Activated effector memory CD4-positive, alpha-beta T cell treated with Interleukin-2 at 50 U/mL for 16 hours (primary cell): ENCODE data around the gene TRPM5.

Experiments used
- DNase-seq: peaks from one replicate; pipeline ENCODE4 v3.0.0-alpha.2; 2020

Gene TRPM5

DNA sequence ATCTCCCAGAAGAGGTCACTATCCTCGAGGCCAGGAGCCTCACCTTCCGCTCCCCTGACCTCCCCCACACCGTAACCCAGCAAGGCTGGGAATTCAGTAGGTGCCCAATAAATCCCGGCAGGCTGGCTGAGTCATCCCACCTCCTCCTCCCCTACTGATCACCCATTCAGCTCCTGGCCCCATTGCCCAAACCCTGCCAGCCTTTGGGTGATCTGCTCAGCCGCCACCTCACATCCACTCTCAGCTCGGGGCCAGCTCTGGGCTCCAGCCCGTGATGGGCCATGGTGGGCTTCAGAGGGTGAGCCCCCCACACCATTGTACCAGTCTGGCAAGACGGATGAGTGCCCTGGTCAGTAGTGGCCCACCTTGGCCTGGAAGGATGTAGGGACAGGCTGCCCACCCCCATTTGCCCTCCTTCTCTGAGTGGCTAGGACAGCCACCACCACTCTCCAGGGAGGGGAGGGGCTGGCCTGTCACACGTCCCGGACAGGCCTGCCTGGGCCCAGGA is 8.2 kb downstream of the TRPM5 start:
- no peak for DNase-seq

DNA sequence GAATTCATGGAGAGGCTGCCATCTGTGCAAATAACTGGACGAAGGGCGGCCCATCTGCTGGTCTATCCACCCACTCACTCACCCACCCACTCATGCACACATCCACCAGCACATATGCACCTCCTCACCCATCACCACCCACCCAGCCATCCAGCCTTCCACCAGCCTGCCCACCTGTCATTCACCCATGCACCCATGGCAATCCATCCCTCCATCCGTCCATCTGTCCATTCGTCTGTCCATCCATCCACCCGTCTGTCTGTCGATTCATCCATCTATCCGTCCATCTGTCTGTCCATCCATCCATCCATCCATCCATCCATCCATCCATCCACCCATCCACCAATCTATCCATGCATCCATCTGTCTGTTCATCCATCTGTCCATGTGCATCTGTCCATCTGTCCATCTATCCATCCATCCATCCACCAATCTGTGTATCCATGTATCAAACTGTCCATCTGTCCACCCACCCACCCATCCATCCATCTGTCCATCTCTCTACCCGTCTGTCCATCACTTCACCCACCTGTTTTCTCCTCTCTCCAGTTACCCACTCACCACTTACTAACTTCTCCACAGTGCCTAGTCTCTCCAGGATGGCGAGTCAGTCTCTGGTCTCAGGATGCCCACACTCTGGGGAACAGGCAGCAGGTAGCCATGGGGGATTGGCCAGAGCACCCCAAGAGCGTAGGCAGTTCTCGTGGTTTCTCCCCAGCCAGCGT is 8.9 kb downstream of the TRPM5 start:
- no peak for DNase-seq

DNA sequence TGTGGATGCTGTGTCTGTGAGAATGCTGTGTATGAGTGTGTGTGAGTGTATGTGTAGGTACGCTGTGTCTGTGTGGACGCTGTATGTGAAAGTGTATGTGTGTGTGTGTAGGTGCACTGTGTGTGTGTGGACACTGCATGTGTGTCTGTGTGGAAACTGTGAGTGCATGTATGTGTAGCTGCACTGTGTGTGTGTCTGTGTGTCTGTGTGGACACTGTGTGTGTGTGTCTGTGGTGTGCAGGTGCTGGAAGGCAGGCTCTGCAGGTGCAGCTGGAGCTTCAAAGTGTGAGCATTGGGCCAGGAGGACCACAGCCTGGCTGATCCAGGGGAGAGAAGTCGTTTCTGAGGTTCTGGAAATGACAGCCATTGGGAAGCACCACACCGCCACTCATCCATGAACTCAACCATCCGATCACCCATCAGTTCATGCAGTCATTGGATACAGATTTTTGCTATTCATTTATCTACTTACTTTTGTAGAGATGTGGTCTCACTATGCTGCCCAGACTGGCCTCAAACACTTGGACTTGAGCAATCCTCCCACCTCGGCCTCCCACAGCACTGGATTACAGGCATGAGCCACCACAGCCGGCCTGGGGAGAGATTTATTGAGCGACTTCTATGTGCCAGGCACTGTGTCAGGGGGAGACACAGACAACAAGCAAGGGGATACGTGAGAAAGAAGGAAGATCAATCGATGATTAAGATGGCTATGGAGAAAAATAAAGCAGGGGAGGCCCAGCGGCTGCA is 9.6 kb downstream of the TRPM5 start:
- no peak for DNase-seq

DNA sequence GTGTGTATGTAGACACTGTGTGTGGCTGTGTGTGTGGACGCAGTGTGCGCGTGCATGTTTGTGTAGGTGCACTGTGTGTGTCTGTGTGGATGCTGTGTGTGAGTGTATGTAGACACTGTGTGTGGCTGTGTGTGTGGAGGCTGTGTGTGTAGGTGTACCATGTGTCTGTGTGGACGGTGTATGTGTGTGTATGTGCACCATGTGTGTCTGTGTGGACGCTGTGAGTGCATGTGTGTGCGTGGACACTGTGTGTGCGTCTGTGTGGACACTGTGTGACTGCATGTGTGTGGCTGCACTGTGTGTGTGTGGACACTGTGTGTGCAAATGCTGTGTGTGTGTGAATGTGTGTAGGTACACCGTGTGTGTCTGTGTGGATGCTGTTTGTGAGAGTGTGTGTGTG is 10.3 kb downstream of the TRPM5 start:
- DNase-seq: no peak

DNA sequence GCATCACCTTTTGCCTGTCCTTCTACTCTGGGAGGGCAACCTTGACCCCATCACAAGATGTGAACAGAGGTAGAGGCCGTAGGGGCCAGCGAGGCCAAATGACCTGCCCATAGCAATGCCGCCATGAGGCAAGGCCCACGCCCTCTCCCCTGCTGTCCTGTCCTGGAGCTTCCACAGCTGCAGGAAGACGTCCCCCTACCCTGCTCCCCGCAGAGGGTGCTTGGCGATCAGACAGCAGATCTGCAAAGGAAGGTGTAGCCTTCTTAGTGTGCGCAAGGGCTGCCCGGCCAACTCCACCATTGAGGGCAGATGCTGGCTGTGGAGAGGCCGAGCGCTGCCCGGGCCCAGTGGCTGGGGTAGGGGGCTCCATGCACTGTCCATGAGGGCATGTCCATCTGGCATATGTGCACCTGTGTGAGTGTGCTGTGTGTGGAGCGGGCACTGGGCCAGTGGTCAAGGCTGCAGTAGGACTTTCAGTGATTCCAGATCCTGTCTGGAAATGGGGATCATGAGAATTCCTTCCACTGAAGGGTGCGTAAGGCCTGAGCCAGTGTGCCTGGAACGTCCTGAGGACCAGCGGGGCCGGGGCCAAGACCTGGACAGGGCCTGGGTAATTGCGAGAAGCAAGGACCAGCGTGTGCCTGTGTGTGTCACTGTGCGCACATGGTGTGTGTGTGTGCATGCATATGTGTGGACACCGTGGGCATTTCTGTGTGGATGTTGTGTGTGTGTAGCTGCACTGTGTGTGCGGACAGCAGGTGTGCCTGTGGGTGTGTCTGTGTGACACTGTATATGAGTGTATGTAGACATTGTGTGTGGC is 11.0 kb downstream of the TRPM5 start:
- DNase-seq: no peak

DNA sequence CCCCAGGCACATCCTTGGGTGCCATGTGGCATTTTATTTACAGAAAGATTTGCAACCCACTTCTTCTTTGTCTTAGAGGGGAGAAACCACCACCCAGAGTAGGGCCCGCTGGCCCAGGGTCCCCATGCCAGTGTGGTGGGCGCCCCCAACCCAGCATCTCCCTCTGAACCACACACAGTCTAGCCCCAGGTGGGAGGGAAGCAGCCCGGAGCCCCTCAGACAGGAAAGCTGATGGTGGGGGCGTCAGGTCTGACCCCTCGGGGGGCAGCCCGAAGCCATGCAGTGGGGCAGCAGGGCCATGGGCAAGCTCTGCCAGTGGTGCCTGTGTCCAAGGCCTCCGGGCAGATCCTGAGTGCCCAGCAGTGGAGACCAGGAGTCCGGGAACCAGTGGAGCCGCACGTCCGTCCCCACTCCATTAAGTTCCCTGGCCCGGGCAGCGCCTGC is 11.7 kb downstream of the TRPM5 start:
- no peak for DNase-seq

DNA sequence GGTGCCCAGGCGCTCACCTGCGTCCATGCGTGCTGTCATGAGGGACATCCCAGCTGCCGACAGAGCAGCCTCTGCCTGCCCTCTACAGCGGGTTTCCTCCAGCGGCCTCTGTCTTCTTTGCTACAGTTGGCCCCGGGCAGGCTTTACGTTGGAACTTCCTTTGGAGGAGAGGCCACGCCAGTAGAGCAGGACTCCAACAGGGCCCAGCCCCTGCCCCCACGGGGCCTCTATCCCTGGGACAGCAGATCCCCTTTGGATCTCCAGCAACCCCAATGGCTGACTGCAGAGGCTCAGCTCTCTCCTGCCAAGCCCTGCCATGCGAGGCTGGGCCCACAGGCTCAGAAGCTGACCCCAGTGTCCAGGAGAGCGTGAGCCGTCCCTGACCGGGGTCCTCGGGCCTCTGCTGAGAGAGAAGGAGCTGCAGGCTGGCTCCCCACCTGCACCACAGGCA is 12.1 kb downstream of the TRPM5 start:
- DNase-seq: no peak

DNA sequence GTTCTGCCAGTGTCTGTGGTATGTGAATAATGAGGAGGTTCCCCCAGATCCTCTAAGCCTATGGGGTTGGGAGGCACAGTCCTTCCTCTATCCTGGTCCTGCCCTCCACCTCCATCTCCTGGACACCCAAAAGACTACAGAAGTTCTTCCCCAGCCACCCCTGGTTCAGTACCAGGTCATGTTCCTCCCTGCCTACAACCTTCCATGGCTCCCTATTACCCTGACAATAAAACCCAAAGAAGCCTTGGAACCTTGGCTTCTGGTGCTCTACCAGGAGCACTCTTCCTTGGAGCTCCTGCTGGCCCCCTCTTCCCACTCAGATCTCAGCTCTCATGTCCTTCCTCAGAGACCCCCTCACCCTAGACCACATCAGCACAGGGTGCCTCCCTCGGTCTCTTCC is 12.9 kb downstream of the TRPM5 start:
- no peak for DNase-seq

DNA sequence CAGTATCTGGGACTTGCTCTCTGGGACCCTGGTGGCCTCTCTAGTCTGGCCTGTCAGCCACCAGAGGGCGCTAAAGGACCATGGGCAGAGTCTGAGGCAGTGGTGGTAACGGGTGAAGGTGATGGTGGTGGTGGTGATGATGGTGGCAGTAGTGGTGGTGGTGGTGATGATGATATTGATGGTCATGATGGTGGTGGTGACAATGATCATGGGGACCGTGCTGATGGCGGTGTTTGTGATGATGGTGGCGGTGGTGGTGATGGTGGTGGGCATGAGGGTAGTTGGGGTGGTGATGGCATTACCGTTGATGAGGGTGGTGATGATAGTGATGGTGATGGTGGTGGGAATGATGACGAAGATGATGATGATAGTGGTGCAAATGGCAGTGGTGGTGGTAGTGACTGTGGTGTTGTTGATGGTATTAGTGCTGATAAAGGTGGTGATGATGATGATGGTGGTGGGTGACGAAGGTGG is 16.0 kb downstream of the TRPM5 start:
- peak; percentile 74 for DNase-seq

DNA sequence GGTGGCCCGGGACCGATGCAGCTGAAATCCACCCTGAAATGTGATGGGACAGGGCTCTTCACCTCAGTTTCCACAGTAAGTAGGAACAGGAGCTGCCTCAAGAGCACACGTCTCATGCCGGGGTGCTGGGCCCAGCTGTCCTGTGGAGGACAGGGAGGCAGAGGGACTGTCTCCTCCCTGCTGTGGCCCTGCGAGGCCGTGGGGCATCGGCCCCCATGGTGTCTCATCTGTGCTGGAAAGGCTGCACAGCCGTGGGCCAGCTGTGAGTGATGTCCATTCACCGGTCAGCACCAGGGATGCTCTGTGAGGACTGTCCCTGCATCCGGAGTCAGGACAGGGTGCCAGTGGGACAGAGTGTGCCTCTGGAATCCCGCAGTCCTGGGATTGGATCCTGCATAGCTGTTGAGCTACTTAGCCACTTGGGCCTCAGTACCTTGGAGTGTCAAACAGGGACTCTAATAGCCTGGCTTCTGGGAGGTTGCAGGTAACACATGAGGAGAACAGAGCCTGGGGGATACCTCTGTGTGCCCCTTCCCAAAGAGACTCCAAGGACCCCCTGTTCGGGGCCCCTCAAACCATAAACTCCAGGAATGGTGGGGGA is 16.5 kb downstream of the TRPM5 start:
- DNase-seq: no peak

DNA sequence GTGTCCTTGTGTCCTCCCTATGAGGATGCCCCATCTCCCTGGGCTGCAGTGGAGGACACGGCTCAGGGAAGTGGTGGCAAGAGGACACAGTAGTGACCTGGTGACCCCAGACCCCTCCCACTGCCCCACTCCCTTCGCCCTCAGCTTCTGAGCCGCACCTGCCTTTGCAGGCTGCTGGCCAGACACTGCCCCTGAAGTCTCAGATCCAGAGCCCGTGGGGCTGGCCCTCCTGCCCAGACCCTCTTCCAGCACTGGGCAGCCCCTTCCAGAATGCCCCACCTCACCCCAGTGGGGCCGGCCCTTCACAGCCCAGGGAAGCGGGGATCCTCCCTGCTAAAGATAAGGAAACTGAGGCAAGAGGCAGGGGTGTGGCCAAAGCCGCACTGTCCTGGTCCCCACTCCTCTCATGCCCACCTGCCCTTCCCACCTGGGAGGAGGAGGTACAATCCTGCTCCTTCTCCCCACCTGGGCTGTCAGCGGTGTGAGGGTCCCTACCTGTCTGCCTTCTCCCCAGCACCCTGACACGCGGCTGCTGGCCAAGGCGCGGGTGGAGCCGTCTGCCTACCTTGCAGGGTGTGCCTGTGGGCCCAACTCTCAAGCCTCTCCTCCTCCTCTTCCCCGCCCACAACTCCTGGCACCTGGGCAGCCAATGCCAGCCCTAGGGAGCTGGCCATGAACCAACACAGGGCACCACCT is 17.3 kb downstream of the TRPM5 start:
- no peak for DNase-seq

DNA sequence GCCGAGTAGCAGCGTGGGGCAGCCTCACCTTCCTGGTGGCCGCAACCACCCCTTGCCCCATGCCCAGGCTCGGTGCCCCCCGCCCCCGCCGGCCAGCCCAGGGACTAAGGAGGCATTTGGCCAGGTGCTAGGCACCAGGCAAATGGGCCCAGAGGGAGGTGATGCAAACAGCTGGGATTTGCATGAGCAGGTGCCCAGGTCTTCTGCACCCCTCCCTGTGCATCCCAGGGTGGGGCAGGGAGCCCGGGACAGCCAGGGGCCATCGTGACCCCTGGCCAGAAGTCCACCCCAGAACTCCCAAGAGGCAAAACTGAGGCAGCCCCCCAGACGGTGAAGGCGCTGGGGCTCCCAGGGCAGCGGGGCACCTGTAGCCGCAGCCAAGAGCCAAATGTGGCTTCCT is 18.1 kb downstream of the TRPM5 start:
- DNase-seq: no peak

DNA sequence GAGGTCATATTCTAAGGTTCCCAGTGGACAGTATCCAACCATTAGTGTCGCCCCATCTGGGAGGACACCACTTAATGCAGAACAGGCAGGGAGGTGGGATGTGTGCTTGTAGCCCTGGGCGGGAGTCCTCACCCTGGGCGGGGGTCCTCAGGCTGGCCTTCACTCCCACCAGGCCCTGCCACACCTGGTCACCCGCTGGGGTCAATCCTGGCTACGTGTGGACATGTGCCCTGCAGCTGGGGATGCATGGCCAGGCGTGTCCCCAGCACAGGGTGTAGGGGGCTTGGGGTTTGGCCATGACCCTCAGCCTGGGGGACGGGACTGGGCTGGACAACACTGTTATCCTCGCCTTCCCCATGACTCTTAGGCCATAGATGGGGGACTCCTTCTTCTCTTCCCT is 18.8 kb downstream of the TRPM5 start:
- DNase-seq: no peak

DNA sequence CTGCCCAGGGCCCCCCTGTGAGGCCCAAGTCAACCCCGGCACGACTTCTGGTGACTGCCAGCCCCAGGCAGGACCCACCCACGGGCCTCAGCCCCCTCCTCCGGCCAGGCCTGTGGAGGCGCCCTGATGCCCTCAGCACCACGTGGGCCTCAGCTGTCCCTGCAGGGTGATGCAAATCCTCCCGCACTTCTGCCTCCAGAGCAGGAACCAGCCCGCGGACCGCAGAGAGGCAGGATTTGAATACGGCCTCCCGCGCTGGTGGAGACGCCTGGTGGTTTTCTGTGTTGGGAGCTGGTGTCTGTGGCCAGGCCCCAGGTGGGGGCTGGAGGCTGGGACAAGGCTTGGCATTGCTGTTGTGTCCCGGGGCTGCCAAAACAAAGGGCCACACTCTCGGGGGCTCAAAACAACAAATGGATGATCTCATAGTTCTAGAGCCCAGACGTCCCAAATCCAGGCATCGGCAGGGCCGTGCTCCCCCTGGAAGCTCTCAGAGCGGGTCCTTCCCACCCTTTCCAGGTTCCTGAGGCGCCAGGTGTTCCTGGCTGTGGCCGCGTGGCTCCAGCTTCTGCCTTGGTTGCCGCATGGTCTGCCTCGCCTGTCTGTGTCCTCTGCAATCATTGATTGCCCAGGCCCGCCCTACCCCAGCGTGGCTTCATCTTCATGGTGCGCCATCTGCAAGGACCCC is 19.4 kb downstream of the TRPM5 start:
- DNase-seq: no peak

DNA sequence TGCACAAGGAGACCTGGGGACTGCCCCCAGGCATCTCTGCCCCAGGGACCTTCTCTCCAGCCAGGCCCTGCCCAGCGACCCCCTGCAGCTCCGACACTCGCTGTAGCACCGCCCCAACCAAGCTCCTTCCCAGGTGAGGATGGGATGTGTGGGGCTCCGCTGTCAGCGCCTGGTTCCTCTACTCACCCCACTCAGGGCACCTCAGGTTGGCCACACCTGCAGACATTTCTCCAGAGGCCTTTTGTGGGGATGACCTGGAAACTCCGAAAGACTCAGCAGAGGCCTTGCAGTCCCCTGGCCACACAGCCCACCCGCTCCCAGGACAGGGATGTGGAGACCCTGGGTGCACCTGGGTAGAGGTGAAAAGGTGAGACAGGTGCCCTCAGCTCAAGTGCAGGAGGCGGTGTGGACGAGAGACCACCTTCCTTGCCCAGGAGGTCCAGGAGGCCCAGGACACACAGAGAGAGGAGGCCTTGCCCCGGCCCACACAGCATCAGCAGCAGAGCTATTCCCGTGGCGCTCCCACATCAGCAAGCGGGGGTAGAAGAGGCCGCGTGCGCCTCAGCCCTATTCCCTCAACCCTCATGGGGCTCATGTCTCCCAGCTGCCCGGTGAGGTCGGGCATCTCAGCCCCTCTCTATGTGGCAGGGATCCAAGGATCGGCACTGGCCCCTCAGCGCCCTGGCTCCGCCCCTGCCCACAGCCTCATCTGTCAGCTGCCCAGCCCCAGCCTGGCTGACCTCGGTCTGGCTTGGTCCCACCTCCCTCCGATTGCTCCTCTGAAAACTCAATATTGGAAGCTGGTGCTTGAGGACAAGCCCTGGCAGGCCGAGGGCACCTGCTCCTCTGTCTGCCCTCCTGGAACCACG is 20.9 kb downstream of the TRPM5 start:
- no peak for DNase-seq

DNA sequence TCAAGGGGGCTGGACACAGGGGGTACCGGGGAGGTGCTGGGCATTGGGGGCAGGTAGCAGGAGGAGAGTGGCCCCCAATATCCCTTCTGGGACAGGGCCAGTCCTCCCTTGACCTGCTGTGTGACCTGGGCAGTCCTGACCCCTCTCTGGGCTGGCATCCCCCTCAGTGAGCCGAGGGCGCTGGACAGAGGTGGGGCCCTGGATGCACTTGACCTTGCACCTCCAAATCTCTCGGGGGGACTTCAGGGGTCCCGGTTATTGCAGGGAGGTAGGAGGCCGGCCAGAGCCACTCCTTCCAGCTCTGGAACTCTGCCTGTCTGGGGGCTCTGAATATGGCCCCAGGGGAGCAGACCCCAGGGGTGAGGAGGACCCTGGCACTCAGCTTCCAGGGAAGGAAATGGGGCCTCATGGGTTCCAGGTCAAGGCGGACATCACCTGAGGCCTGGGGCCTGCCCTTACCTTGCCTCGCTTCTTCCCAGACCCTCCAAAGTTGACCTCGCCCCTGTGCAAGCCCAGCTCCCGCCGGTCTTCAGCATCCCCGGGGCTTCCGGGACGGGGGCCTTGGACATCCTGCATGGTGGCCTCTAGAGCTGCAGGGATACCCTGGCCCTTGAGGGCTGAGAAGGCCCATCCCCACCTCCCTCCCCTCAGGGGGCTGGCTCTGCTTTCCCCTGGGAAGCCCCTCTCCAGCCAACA is 21.7 kb downstream of the TRPM5 start:
- no peak for DNase-seq

DNA sequence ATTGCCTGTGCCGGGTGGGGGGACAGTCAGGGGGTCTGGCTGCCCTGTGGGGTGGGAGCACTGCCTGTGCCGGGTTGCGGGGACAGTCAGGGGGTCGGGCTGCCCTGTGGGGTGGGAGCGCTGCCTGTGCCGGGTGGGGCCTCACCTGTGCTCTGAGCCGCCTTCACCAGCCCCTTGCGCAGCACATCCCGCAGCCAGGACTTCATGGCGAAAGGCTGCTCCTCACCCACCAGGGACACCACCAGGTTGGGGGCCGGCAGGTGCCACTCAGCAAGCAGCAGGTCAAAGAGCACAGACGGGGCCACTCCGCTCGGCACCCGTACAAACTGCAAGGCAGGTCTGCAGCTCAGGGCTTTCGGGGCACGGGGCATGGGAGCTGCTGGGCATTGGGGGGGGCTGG is 22.3 kb downstream of the TRPM5 start:
- DNase-seq: no peak

DNA sequence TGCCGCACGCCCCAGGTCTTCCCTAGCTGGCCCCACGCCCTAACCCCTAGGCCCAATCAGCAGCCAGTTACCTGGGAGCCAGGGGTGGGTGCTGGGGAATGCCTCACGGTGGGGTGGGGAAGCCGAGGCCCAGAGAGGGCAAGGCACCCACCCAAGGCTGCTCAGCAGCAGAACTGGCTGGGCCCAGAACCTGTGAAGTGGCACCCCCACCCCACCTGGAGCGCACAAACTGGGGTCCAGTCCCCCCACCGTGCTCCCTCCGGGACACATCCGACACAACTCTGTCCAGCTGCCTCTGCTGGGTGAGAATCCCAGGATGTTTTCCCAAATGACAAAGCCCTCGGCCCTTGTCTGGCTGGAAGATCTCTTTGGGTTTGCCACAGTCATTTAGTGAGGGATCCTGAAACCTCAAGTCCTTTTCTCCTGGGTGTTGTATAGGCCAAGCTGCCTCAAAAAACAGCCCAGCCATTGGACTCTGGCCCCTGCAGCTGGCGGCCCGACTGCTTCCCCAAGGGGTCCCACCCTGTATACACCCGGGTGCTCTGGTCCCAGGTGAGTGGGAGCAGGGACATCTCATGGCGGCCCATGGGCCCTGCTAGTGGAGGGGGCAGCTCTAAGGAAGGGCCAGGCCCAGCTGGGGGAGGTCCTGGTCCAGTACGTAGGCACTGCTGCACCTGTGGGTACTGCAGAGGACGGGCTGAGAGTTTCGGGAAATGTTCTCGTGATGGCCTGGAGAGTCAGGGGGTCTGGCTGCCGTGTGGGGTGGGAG is 22.9 kb downstream of the TRPM5 start:
- DNase-seq: no peak
